Fibroblast of lung (primary cell): ENCODE data around the gene SERHL2. TPM values are rescaled to one million over a fixed set of nuclear protein-coding genes. Genes with fewer than 3 reads are reported as not detected.

ENCODE experiments used
- DNase-seq, 2 donors: peaks; one replicate each; pipeline versions ENCODE4 v3.0.0 to v3.0.0-alpha.2; 2010; ENCODE audit warnings: low read depth in 2 of 2
- H2AFZ ChIP-seq: 2 replicates; pipeline ENCODE4 v1.5.1; 2012; ENCODE audit warnings: low read length, control low read depth, inconsistent platforms
- H3K27ac ChIP-seq: 2 replicates; pipeline ENCODE4 v1.5.1; 2011; ENCODE audit warnings: low read length, control low read depth; ENCODE audit not compliant: insufficient read depth
- H3K27me3 ChIP-seq: 2 replicates; pipeline ENCODE4 v1.5.1; 2011; ENCODE audit warnings: mild to moderate bottlenecking, low read length; ENCODE audit not compliant: control insufficient read depth, insufficient read depth
- H3K36me3 ChIP-seq: 2 replicates; pipeline ENCODE4 v1.5.1; 2011; ENCODE audit warnings: low read length; ENCODE audit not compliant: control insufficient read depth, insufficient read depth
- H3K4me1 ChIP-seq: 2 replicates; pipeline ENCODE4 v1.5.1; 2011; ENCODE audit warnings: low read length; ENCODE audit not compliant: control insufficient read depth, insufficient read depth; ENCODE audit errors: extremely low read depth
- H3K4me2 ChIP-seq: 2 replicates; pipeline ENCODE4 v1.5.1; 2011; ENCODE audit warnings: low read length, control low read depth; ENCODE audit not compliant: insufficient read depth; ENCODE audit errors: extremely low read depth
- H3K4me3 ChIP-seq, 4 experiments: fragments of 200-600 bp in 1 of 4; sonication (generic) in 1 of 4; replicated peaks in 1 of 4; 2 replicates each; pipeline ENCODE4 v1.5.1; 2011 to 2016; ENCODE audit warnings: low read length in 4 of 4, low read depth in 3 of 4, mild to moderate bottlenecking in 3 of 4, control low read depth in 2 of 4, inconsistent platforms in 1 of 4, mixed read lengths in 1 of 4; ENCODE audit not compliant: insufficient read depth in 1 of 4; ENCODE audit errors: control extremely low read depth in 1 of 4
- H3K79me2 ChIP-seq: 2 replicates; pipeline ENCODE4 v1.5.1; 2012; ENCODE audit warnings: mild to moderate bottlenecking, low read length, inconsistent platforms; ENCODE audit not compliant: control insufficient read depth, insufficient read depth
- H3K9ac ChIP-seq: 2 replicates; pipeline ENCODE4 v1.5.1; 2011; ENCODE audit warnings: mild to moderate bottlenecking, low read length, control low read depth; ENCODE audit not compliant: insufficient read depth
- H3K9me3 ChIP-seq: 2 replicates; pipeline ENCODE4 v1.5.1; 2012; ENCODE audit warnings: low read depth, low read length; ENCODE audit not compliant: control insufficient read depth, insufficient read depth
- H4K20me1 ChIP-seq: 2 replicates; pipeline ENCODE4 v1.5.1; 2011; ENCODE audit warnings: low read length; ENCODE audit not compliant: control insufficient read depth, insufficient read depth; ENCODE audit errors: extremely low read depth
- EZH2 ChIP-seq: IDR thresholded peaks from 2 replicates; pipeline ENCODE4 v1.5.1; 2012; ENCODE audit warnings: low read length, control low read depth, mild to moderate bottlenecking; ENCODE audit errors: missing control alignments
- polyA plus RNA-seq, 2 donors: library from polyadenylated mRNA; depleted of rRNA in 1 of 2; stranded (reverse) in 1 of 2; unstranded in 1 of 2; fragments of >200 nt; gene quantifications; 2 replicates each; pipeline ENCODE4 v1.2.1, GENCODE V29; 2011 to 2012; ENCODE audit warnings: missing spikeins in 1 of 2
- total RNA-seq: library from RNA; depleted of rRNA; stranded (reverse); fragments of >200 nt; gene quantifications from 2 replicates; pipeline ENCODE4 v1.2.1, GENCODE V29; 2014
- TF ChIP-seq, protein P1 (sequence below), 2 donors: IDR thresholded peaks in 1 of 2; conservative IDR thresholded peaks in 1 of 2; 1 replicate in 1 of 2; 2 replicates in 1 of 2; pipeline ENCODE4 v1.5.1; 2011 to 2012; ENCODE audit warnings: low read length in 2 of 2, control low read depth in 1 of 2, inconsistent platforms in 1 of 2, low read depth in 1 of 2, mild to moderate bottlenecking in 1 of 2

The SERHL2 gene
- total and polyA plus RNA-seq, 2 donors (not counting 1 experiment from before 2014, with no cell fraction given) = 4.6 to 5.5 TPM

DNA sequence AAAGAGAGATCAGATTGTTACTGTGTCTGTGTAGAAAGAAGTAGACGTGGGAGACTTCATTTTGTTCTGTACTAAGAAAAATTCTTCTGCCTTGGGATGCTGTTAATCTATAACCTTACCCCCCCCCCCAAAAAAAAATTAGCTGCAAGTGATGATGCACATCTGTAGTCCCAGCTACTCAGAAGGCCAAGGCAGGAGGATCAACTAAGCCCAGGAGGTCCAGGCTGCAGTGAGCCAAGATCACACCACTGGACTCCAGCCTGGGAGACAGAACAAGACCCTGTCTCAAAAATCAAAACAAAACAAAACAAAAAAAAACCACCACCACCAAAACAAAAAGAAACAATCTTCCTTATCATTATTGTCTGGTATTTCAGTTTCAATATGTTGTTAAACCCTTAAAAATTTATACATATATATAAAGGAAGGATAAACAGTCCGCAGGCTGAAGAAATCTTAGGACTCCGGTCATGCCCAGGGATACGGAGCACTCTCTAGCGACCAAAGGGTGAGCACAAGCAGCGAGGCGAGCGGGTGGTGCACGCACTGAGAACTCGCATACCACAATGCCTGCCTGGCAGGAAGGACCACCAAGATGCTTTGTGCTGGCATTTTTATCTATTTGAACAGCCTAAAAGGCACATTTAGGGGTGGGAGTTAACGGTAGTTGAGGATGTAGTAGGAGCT lies 54.5 kb downstream of the SERHL2 start:
- Histone ChIP-seq H3K27me3 (no peaks in the 10 kb centered on the region), H3K36me3 (no peaks in the 10 kb centered on the region), H3K9ac (no peak overlapping the region), H3K27ac (peak overlapping the region; percentile 56), H3K4me2 (peak overlapping the region; percentile 92), H3K79me2 (peaks cover 86% of the 10 kb centered on the region), H3K4me3 (peak overlapping the region; percentile 13 to 43 (median 25)), H3K9me3 (no peaks in the 10 kb centered on the region), H2AFZ (no peak overlapping the region), H4K20me1 (no peaks in the 10 kb centered on the region), H3K4me1 (peaks cover 35% of the 10 kb centered on the region)
- TF ChIP-seq, protein P1, sequence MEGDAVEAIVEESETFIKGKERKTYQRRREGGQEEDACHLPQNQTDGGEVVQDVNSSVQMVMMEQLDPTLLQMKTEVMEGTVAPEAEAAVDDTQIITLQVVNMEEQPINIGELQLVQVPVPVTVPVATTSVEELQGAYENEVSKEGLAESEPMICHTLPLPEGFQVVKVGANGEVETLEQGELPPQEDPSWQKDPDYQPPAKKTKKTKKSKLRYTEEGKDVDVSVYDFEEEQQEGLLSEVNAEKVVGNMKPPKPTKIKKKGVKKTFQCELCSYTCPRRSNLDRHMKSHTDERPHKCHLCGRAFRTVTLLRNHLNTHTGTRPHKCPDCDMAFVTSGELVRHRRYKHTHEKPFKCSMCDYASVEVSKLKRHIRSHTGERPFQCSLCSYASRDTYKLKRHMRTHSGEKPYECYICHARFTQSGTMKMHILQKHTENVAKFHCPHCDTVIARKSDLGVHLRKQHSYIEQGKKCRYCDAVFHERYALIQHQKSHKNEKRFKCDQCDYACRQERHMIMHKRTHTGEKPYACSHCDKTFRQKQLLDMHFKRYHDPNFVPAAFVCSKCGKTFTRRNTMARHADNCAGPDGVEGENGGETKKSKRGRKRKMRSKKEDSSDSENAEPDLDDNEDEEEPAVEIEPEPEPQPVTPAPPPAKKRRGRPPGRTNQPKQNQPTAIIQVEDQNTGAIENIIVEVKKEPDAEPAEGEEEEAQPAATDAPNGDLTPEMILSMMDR (conservative IDR thresholded peaks at IDR 0.05 in 1 of 2, IDR thresholded peaks at IDR 0.05 in 1 of 2; ENCODE audit: low read depth in 1 of 2, low read length in 2 of 2) = no peak
- peak in 1 of 2 donors; percentile 52 for DNase-seq

DNA sequence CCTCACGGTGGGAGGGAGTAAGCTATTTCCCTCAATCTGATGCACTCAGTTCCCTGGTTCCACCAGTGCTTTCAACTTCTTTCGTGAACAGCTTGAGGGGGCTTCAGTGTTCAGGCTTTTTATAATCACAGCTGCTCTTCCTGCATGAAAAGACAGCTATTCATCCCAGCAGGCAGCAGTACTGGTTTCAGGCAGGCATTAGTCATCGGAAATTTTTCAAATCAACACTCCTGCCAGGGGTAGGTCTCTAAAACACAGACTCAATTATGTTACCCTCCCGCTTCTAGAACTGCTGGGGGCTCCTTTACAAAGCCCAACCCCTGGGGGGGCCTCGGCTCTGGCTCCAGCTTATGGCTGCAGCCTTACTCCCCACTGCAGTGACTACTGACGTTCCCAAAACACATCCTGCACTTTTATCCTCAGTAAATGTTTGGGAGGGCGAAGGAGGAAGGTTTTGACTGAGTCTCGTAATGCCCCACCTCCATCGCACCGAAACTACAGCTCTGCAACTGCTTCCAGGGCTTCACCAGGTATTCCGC lies 55.1 kb downstream of the SERHL2 start:
- Histone ChIP-seq H3K27ac (peak overlapping the region; percentile 56), H3K4me3 (peak overlapping the region; percentile 13 to 43 (median 25)), H3K79me2 (peaks cover 86% of the 10 kb centered on the region), H3K9me3 (no peaks in the 10 kb centered on the region), H3K27me3 (no peaks in the 10 kb centered on the region), H3K4me1 (peaks cover 35% of the 10 kb centered on the region), H4K20me1 (no peaks in the 10 kb centered on the region), H3K4me2 (peak overlapping the region; percentile 92), H3K9ac (no peak overlapping the region), H3K36me3 (no peaks in the 10 kb centered on the region), H2AFZ (no peak overlapping the region)
- peak; percentile 64 to 78 for DNase-seq
- TF ChIP-seq, protein P1 (conservative IDR thresholded peaks at IDR 0.05 in 1 of 2, IDR thresholded peaks at IDR 0.05 in 1 of 2; ENCODE audit: low read depth in 1 of 2, low read length in 2 of 2) = no peak
- no peak for TF ChIP-seq EZH2

DNA sequence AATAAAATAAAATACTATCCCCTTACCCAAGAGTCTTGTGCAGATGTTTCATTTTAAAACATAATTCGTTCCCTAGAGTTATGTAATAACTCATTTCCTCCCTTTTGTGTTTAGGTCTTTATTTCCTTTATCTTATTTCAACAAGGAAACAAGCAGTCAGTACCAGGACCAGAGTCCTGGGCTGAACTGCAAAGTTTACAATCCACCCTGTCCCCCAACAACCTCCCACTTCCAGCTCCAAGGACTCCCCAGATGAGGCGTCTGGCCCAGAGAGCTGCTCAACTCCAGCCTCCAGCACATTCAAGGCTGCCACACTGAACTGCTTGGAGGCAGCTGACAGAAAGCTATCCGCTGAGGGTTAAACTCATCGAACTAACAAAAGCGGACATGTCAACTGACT lies 56.4 kb downstream of the SERHL2 start:
- TF ChIP-seq EZH2 = no peak
- TF ChIP-seq, protein P1 (conservative IDR thresholded peaks at IDR 0.05 in 1 of 2, IDR thresholded peaks at IDR 0.05 in 1 of 2; ENCODE audit: low read depth in 1 of 2, low read length in 2 of 2) = no peak
- H4K20me1 ChIP-seq = no peaks in the 10 kb centered on the region
- H3K36me3 ChIP-seq = no peaks in the 10 kb centered on the region
- H3K27ac ChIP-seq = no peak overlapping the region
- peaks cover 78% of the 10 kb centered on the region for H3K79me2 ChIP-seq
- H3K4me2 ChIP-seq = no peak overlapping the region
- H3K4me1 ChIP-seq = peaks cover 30% of the 10 kb centered on the region
- no peaks in the 10 kb centered on the region for H3K27me3 ChIP-seq
- H2AFZ ChIP-seq = no peak overlapping the region
- DNase-seq = peak in 1 of 2 donors; percentile 18
- H3K4me3 ChIP-seq = no peak overlapping the region
- H3K9ac ChIP-seq = no peak overlapping the region
- H3K9me3 ChIP-seq = no peaks in the 10 kb centered on the region
